IMR-90 (cell line): ENCODE results near the gene SCTR. TPM values are rescaled to one million over a fixed set of nuclear protein-coding genes. Genes with fewer than 3 reads are reported as not detected.

Source experiments
- ATAC-seq: fragments of 200-7000 bp; cut with Tn5 transposase; 2 replicates; pipeline ENCODE4 v1.9.1; 2020; ENCODE audit warnings: low read depth, mild to moderate bottlenecking, moderate library complexity
- BruUV-seq: library from RNA; stranded (reverse); fragments of 400-500 nt; replicated peaks from 2 replicates; lab custom pipeline; 2021; lab: Mats Ljungman, UMichigan
- CTCF ChIA-PET: fragments of 300-600 bp; formaldehyde crosslinking; extraction: SDS; loops from one replicate; lab custom pipeline; 2021; ENCODE audit warnings: antibody characterized with exemption; lab: Yijun Ruan, JAX
- POLR2A ChIA-PET: fragments of 300-600 bp; sonication (Branson Sonifier 250); formaldehyde crosslinking; loops from one replicate; lab custom pipeline; 2022; ENCODE audit warnings: antibody characterized with exemption; ENCODE audit not compliant: unreplicated experiment; lab: Charles Lee
- DNase-seq: peaks from one replicate; pipeline ENCODE4 v3.0.0; 2013
- H2AFZ ChIP-seq: replicated peaks from 2 replicates; pipeline ENCODE3; 2013; ENCODE audit warnings: low read length, mild to moderate bottlenecking; ENCODE audit not compliant: poor library complexity
- H2AK5ac ChIP-seq: 2 replicates; pipeline ENCODE4 v1.6.1; 2013; ENCODE audit warnings: low read depth, low read length, inconsistent platforms
- H2AK9ac ChIP-seq: replicated peaks from 2 replicates; pipeline ENCODE3; 2013; ENCODE audit warnings: mild to moderate bottlenecking, low read depth, low read length, moderate library complexity; ENCODE audit not compliant: poor library complexity
- H2BK120ac ChIP-seq: 2 replicates; pipeline ENCODE4 v1.6.1; 2013; ENCODE audit warnings: low read depth, low read length, inconsistent platforms
- H2BK15ac ChIP-seq: 3 replicates; pipeline ENCODE4 v1.6.1; 2013; ENCODE audit warnings: low read depth, low read length, inconsistent platforms
- H2BK20ac ChIP-seq: 2 replicates; pipeline ENCODE4 v1.6.1; 2013; ENCODE audit warnings: low read depth, mild to moderate bottlenecking, inconsistent platforms, low read length, moderate library complexity
- H2BK5ac ChIP-seq: 2 replicates; pipeline ENCODE4 v1.6.1; 2013; ENCODE audit warnings: mild to moderate bottlenecking, low read depth, low read length, inconsistent platforms; ENCODE audit not compliant: poor library complexity, severe bottlenecking
- H3K14ac ChIP-seq: replicated peaks from 2 replicates; pipeline ENCODE4 v1.6.1; 2013; ENCODE audit warnings: low read depth, low read length, inconsistent platforms
- H3K18ac ChIP-seq: 2 replicates; pipeline ENCODE4 v1.6.1; 2013; ENCODE audit warnings: low read depth, low read length, control low read depth
- H3K23ac ChIP-seq: 2 replicates; pipeline ENCODE4 v1.6.1; 2013; ENCODE audit warnings: low read depth, low read length, inconsistent platforms
- H3K27ac ChIP-seq: 2 replicates; pipeline ENCODE4 v1.5.1; 2013; ENCODE audit warnings: mild to moderate bottlenecking, control low read depth, low read length; ENCODE audit not compliant: insufficient read depth
- H3K27me3 ChIP-seq: 2 replicates; pipeline ENCODE4 v1.6.1; 2013; ENCODE audit warnings: low read length; ENCODE audit not compliant: control insufficient read depth, insufficient read depth
- H3K36me3 ChIP-seq: 2 replicates; pipeline ENCODE4 v1.6.1; 2013; ENCODE audit warnings: low read length, mixed read lengths; ENCODE audit not compliant: control insufficient read depth, insufficient read depth
- H3K4ac ChIP-seq: 2 replicates; pipeline ENCODE4 v1.6.1; 2013; ENCODE audit warnings: low read depth, low read length, inconsistent platforms
- H3K4me1 ChIP-seq: 2 replicates; pipeline ENCODE4 v1.6.1; 2013; ENCODE audit warnings: low read length, mixed read lengths; ENCODE audit not compliant: control insufficient read depth, insufficient read depth
- H3K4me2 ChIP-seq: 2 replicates; pipeline ENCODE4 v1.6.1; 2013; ENCODE audit warnings: low read depth, mild to moderate bottlenecking, control low read depth, low read length, moderate library complexity
- H3K4me3 ChIP-seq: 2 replicates; pipeline ENCODE4 v1.5.1; 2013; ENCODE audit warnings: low read depth, mild to moderate bottlenecking, control low read depth, low read length, moderate library complexity; ENCODE audit not compliant: insufficient read depth
- H3K56ac ChIP-seq: 2 replicates; pipeline ENCODE4 v1.6.1; 2013; ENCODE audit warnings: low read length, inconsistent platforms; ENCODE audit not compliant: insufficient read depth; ENCODE audit errors: extremely low read depth
- H3K79me1 ChIP-seq, 2 experiments: 2 replicates each; pipeline ENCODE4 v1.6.1; 2013; ENCODE audit warnings: low read length in 2 of 2, inconsistent platforms in 1 of 2, low read depth in 1 of 2
- H3K9ac ChIP-seq: 2 replicates; pipeline ENCODE4 v1.6.1; 2013; ENCODE audit warnings: low read depth, low read length, control low read depth
- H3K9me1 ChIP-seq: 2 replicates; pipeline ENCODE4 v1.6.1; 2013; ENCODE audit warnings: low read length, inconsistent platforms; ENCODE audit not compliant: insufficient read depth
- H3K9me3 ChIP-seq: 2 replicates; pipeline ENCODE4 v1.6.1; 2013; ENCODE audit warnings: low read length; ENCODE audit not compliant: control insufficient read depth, insufficient read depth
- H4K20me1 ChIP-seq: 2 replicates; pipeline ENCODE4 v1.6.1; 2013; ENCODE audit warnings: low read length, inconsistent platforms; ENCODE audit not compliant: insufficient read depth
- H4K5ac ChIP-seq: 2 replicates; pipeline ENCODE4 v1.6.1; 2013; ENCODE audit warnings: mild to moderate bottlenecking, low read depth, low read length, control low read depth
- H4K8ac ChIP-seq, 2 experiments: 2 replicates each; pipeline ENCODE4 v1.6.1; 2013; ENCODE audit warnings: low read depth in 2 of 2, low read length in 2 of 2, control low read depth in 1 of 2, inconsistent platforms in 1 of 2
- H4K91ac ChIP-seq: 2 replicates; pipeline ENCODE4 v1.6.1; 2013; ENCODE audit warnings: low read depth, low read length, inconsistent platforms; ENCODE audit not compliant: insufficient read depth
- BHLHE40 ChIP-seq: fragments of 150-350 bp; IDR thresholded peaks from 2 replicates; pipeline ENCODE4 v1.6.1; 2016; ENCODE audit warnings: mild to moderate bottlenecking, low read depth, low read length
- CEBPB ChIP-seq: IDR thresholded peaks from 2 replicates; pipeline ENCODE4 v1.6.1; 2012; ENCODE audit warnings: low read depth, low read length, improper control_type of control experiment
- CHD1 ChIP-seq: IDR thresholded peaks from 2 replicates; pipeline ENCODE4 v1.6.1; 2012; ENCODE audit warnings: low read depth, low read length, improper control_type of control experiment
- ELK1 ChIP-seq: fragments of 150-350 bp; IDR thresholded peaks from 2 replicates; pipeline ENCODE4 v1.6.1; 2016; ENCODE audit warnings: low read depth, mild to moderate bottlenecking, low read length, moderate library complexity, borderline replicate concordance
- FOS ChIP-seq: fragments of 150-350 bp; IDR thresholded peaks from 2 replicates; pipeline ENCODE4 v1.6.1; 2016; ENCODE audit warnings: low read depth, low read length
- MAFK ChIP-seq: IDR thresholded peaks from 2 replicates; pipeline ENCODE4 v1.6.1; 2012; ENCODE audit warnings: low read depth, low read length, improper control_type of control experiment
- MAZ ChIP-seq: IDR thresholded peaks from 2 replicates; pipeline ENCODE4 v1.6.1; 2012; ENCODE audit warnings: low read depth, mild to moderate bottlenecking, low read length, improper control_type of control experiment, moderate library complexity, borderline replicate concordance
- MXI1 ChIP-seq: IDR thresholded peaks from 2 replicates; pipeline ENCODE4 v1.6.1; 2012; ENCODE audit warnings: low read depth, mild to moderate bottlenecking, low read length, moderate library complexity, borderline replicate concordance
- NFE2L2 ChIP-seq: fragments of 150-350 bp; IDR thresholded peaks from 2 replicates; pipeline ENCODE4 v1.6.1; 2016; ENCODE audit warnings: low read depth, mild to moderate bottlenecking, low read length
- POLR2A ChIP-seq: IDR thresholded peaks from 2 replicates; pipeline ENCODE4 v1.6.1; 2012; ENCODE audit warnings: mild to moderate bottlenecking, low read depth, low read length
- RAD21 ChIP-seq: IDR thresholded peaks from 2 replicates; pipeline ENCODE4 v1.6.1; 2012; ENCODE audit warnings: low read length, improper control_type of control experiment
- RFX5 ChIP-seq: IDR thresholded peaks from 2 replicates; pipeline ENCODE4 v1.8.0; 2012; ENCODE audit warnings: low read depth, mild to moderate bottlenecking, low read length, moderate library complexity
- SMC3 ChIP-seq: fragments of 150-350 bp; IDR thresholded peaks from 2 replicates; pipeline ENCODE4 v1.6.1; 2016; ENCODE audit warnings: low read depth, mild to moderate bottlenecking, antibody characterized with exemption, low read length, moderate library complexity
- WGBS, 2 experiments: methylation state at CpG; one replicate each; pipeline versions ENCODE4 v1.1.5 to v1.1.7; 2013; ENCODE audit warnings: missing lambda C conversion rate in 2 of 2; ENCODE audit not compliant: insufficient read length in 1 of 2; ENCODE audit errors: extremely low coverage in 2 of 2; 5-methylcytosine and 5-hydroxymethylcytosine counted together
- dilution Hi-C: fragments of 300-500 bp; cut with HindIII; formaldehyde crosslinking; loops from one replicate; pipeline ENCODE4 v1.14.3; 2018; ENCODE audit warnings: low sequenced_read_pairs; ENCODE audit not compliant: unreplicated experiment
- in situ Hi-C: fragments of 300-500 bp; cut with MboI; formaldehyde crosslinking; loops from 3 replicates; pipeline ENCODE4 v1.14.3; 2019; ENCODE audit warnings: low sequenced_read_pairs, inconsistent platforms, mixed read lengths
- intact Hi-C: fragments of 100-400 bp; cut with micrococcal nuclease; formaldehyde crosslinking; loops from 2 replicates; pipeline ENCODE4 v1.10.0; 2022
- polyA plus RNA-seq, 3 experiments: library from polyadenylated mRNA; depleted of rRNA; stranded (reverse); fragments of >200 nt; gene quantifications; 2 replicates each; pipeline ENCODE4 v1.2.3, GENCODE V29; 2012; ENCODE audit warnings: low replicate concordance in 1 of 3
- total RNA-seq: library from RNA; depleted of rRNA; stranded (reverse); fragments of >200 nt; gene quantifications from 2 replicates; pipeline ENCODE4 v1.2.3, GENCODE V29; 2012
- TF ChIP-seq, protein P1 (sequence below): conservative IDR thresholded peaks from 2 replicates; pipeline ENCODE4 v1.5.1; 2012; ENCODE audit warnings: mild to moderate bottlenecking, low read depth, low read length, improper control_type of control experiment
- TF ChIP-seq, protein P2 (sequence below): fragments of 150-350 bp; IDR thresholded peaks from 2 replicates; pipeline ENCODE4 v1.6.1; 2017; ENCODE audit warnings: mild to moderate bottlenecking, antibody characterized with exemption, low read length, low read depth

Gene SCTR
- total and polyA plus RNA-seq, 2 of the 4 experiments (the other 2 are of a cell fraction) = not detected

DNA sequence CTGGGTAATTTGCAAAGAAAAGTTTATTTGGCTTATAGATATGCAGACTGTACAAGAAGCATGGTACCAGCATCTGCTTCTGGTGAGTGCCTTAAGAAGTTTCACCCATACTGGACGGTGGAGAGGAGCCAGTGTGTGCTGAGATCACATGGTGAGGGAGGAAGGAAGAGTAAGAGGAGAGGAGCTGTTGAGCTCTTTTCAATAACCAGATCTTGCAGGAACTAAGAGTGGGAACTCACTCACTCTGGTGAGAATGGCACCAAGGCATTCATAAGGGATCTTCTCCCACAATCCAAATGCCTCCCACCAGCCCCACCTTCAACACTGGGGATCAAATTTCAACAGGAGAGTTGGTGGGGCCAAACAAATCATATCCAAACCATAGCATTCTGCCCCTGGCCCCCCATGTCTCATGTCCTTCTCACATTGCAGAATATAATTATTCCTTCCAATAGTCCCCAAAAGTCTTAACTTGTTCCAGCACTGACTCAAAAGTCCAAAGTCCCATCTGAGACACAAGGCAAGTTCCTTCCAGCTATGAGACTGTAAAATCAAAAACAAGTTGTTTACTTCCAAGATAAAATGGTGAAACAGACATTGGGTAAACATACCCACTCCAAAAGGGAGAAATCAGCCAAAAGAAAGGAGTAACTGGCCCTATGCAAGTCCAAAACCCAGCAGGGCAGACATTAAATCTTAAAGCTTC lies 104.3 kb downstream of the SCTR start:
- no peak overlapping the region for H3K18ac ChIP-seq
- ATAC-seq (no peak), DNase-seq (no peak)
- no peak for TF ChIP-seq CHD1
- no peak for TF ChIP-seq CEBPB
- TF ChIP-seq POLR2A = no peak
- no peak for TF ChIP-seq RAD21
- no peak for TF ChIP-seq MXI1
- TF ChIP-seq, protein P1, sequence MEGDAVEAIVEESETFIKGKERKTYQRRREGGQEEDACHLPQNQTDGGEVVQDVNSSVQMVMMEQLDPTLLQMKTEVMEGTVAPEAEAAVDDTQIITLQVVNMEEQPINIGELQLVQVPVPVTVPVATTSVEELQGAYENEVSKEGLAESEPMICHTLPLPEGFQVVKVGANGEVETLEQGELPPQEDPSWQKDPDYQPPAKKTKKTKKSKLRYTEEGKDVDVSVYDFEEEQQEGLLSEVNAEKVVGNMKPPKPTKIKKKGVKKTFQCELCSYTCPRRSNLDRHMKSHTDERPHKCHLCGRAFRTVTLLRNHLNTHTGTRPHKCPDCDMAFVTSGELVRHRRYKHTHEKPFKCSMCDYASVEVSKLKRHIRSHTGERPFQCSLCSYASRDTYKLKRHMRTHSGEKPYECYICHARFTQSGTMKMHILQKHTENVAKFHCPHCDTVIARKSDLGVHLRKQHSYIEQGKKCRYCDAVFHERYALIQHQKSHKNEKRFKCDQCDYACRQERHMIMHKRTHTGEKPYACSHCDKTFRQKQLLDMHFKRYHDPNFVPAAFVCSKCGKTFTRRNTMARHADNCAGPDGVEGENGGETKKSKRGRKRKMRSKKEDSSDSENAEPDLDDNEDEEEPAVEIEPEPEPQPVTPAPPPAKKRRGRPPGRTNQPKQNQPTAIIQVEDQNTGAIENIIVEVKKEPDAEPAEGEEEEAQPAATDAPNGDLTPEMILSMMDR = no peak
- TF ChIP-seq BHLHE40 = no peak
- TF ChIP-seq SMC3 = no peak
- no peak for TF ChIP-seq NFE2L2
- TF ChIP-seq, protein P2, sequence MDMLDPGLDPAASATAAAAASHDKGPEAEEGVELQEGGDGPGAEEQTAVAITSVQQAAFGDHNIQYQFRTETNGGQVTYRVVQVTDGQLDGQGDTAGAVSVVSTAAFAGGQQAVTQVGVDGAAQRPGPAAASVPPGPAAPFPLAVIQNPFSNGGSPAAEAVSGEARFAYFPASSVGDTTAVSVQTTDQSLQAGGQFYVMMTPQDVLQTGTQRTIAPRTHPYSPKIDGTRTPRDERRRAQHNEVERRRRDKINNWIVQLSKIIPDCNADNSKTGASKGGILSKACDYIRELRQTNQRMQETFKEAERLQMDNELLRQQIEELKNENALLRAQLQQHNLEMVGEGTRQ = no peak
- TF ChIP-seq FOS = no peak
- TF ChIP-seq MAZ = no peak
- no peak for TF ChIP-seq MAFK
- TF ChIP-seq RFX5 = no peak
- no peak for TF ChIP-seq ELK1
- H3K9ac ChIP-seq = no peak overlapping the region
- peaks cover 9% of the 10 kb centered on the region for H3K27me3 ChIP-seq
- H3K9me3 ChIP-seq = no peaks in the 10 kb centered on the region
- no peak overlapping the region for H3K4me2 ChIP-seq
- no peak overlapping the region for H3K4ac ChIP-seq
- no peak overlapping the region for H4K91ac ChIP-seq
- dilution Hi-C loops (no loop called here), in situ Hi-C loops (loop anchor here (5.0 kb wide), 1 partner anchor 47 kb away; no protein-coding TSS in a partner anchor), intact Hi-C loops (no loop called here)
- H2AK5ac ChIP-seq = no peak overlapping the region
- H2AK9ac ChIP-seq = no peak overlapping the region
- no peak overlapping the region for H3K56ac ChIP-seq
- H3K36me3 ChIP-seq = no peaks in the 10 kb centered on the region
- no peak overlapping the region for H3K27ac ChIP-seq
- H3K9me1 ChIP-seq = no peaks in the 10 kb centered on the region
- H2BK5ac ChIP-seq = no peak overlapping the region
- H2BK15ac ChIP-seq = no peak overlapping the region
- no TSS peak for BruUV-seq
- H3K23ac ChIP-seq = no peak overlapping the region
- H4K8ac ChIP-seq = no peak overlapping the region
- H4K5ac ChIP-seq = no peak overlapping the region
- CTCF ChIA-PET = no interaction called here
- no peaks in the 10 kb centered on the region for H4K20me1 ChIP-seq
- H3K4me1 ChIP-seq = no peaks in the 10 kb centered on the region
- no peaks in the 10 kb centered on the region for H3K79me1 ChIP-seq
- no peak overlapping the region for H3K14ac ChIP-seq
- H2BK20ac ChIP-seq = no peak overlapping the region
- H2BK120ac ChIP-seq = no peak overlapping the region
- WGBS, 2 experiments = no CpG with 5 or more reads among the region's 1 CpG
- no peak overlapping the region for H2AFZ ChIP-seq
- no peak overlapping the region for H3K4me3 ChIP-seq
- POLR2A ChIA-PET = no interaction called here
